Sigmoid colon (tissue), 7 donors: Measurements from ENCODE around the gene CLBA1. TPM values are rescaled to one million over a fixed set of nuclear protein-coding genes. Genes with fewer than 3 reads are reported as not detected.
A peak's percentile ranks its signal among the peaks of the same experiment; 100 is the strongest.
"Not testable (repeated sequence)": the region's sequence is repeated elsewhere in the genome, so short reads cannot be mapped to it uniquely, and the experiment has no call there.

Experiments used
- DNase-seq: peaks from one replicate; pipeline ENCODE4 v3.0.0-alpha.2; 2019
- H3K27ac ChIP-seq, 4 donors: fragments of 200-600 bp; sonication (generic); one replicate each; pipeline ENCODE4 v1.5.1; 2016 to 2019; ENCODE audit warnings: mild to moderate bottlenecking in 1 of 4
- H3K27me3 ChIP-seq, 3 donors: fragments of 200-600 bp; sonication (generic); one replicate each; pipeline ENCODE4 v1.5.1; 2019; ENCODE audit warnings: mild to moderate bottlenecking in 1 of 3
- H3K36me3 ChIP-seq, 4 donors: fragments of 200-600 bp; sonication (generic); one replicate each; pipeline ENCODE4 v1.5.1; 2016 to 2019
- H3K4me1 ChIP-seq, 4 donors: fragments of 200-600 bp; sonication (generic); one replicate each; pipeline ENCODE4 v1.5.1; 2017 to 2019
- H3K4me3 ChIP-seq, 4 donors: fragments of 200-600 bp; sonication (generic); one replicate each; pipeline ENCODE4 v1.5.1; 2017 to 2019; ENCODE audit warnings: mild to moderate bottlenecking in 2 of 4, moderate library complexity in 1 of 4
- H3K9me3 ChIP-seq, 4 donors: fragments of 200-600 bp in 3 of 4; sonication (generic) in 3 of 4; one replicate each; pipeline versions ENCODE4 v1.5.1 to v1.6.1; 2013 to 2019
- EP300 ChIP-seq, 4 donors: sonication (generic); formaldehyde crosslinking; IDR thresholded peaks; one replicate each; pipeline ENCODE4 v1.6.1; 2017; ENCODE audit warnings: antibody characterized with exemption in 4 of 4
- POLR2A ChIP-seq, 2 donors: fragments of 450-650 bp; IDR thresholded peaks; one replicate each; pipeline ENCODE4 v1.6.1; 2016; ENCODE audit warnings: antibody characterized with exemption in 2 of 2, mild to moderate bottlenecking in 2 of 2, moderate library complexity in 2 of 2
- POLR2AphosphoS5 ChIP-seq, 4 donors: sonication (generic); formaldehyde crosslinking; IDR thresholded peaks; one replicate each; pipeline ENCODE4 v1.6.1; 2017; ENCODE audit warnings: antibody characterized with exemption in 4 of 4
- WGBS, 2 donors: extraction: QIAGEN DNeasy Blood & Tissue Kit; methylation state at CpG; one replicate each; pipeline ENCODE4 v1.1.7; 2013; 5-methylcytosine and 5-hydroxymethylcytosine counted together
- intact Hi-C: fragments of 100-400 bp; cut with DNase I; formaldehyde crosslinking; loops from one replicate; pipeline ENCODE4 v1.15.1; 2023
- polyA plus RNA-seq, 3 donors: library from polyadenylated mRNA; stranded (reverse); fragments of 200-250 nt; gene quantifications; one replicate each; pipeline ENCODE4 v1.2.3, GENCODE V29; 2013
- total RNA-seq, 4 donors: library from RNA; depleted of rRNA; stranded (reverse); fragments of >200 nt; gene quantifications; one replicate each; pipeline ENCODE4 v1.1.0, GENCODE V29; 2016
- TF ChIP-seq, protein P1 (sequence below), 4 experiments: fragments of 450-650 bp in 3 of 4; fragments of 200-600 bp in 1 of 4; IDR thresholded peaks; one replicate each; pipeline ENCODE4 v1.5.1; 2016 to 2019; ENCODE audit warnings: antibody characterized with exemption in 4 of 4, mild to moderate bottlenecking in 3 of 4, moderate library complexity in 2 of 4
- donor health status: healthy with polysubstance abuse.
- donor health status: Bipolar disorder and iron deficiency.
- donor health status: healthy.

CLBA1 gene
- total and polyA plus RNA-seq, 7 donors: 2.8 to 8.4 (median 3.3) TPM

DNA sequence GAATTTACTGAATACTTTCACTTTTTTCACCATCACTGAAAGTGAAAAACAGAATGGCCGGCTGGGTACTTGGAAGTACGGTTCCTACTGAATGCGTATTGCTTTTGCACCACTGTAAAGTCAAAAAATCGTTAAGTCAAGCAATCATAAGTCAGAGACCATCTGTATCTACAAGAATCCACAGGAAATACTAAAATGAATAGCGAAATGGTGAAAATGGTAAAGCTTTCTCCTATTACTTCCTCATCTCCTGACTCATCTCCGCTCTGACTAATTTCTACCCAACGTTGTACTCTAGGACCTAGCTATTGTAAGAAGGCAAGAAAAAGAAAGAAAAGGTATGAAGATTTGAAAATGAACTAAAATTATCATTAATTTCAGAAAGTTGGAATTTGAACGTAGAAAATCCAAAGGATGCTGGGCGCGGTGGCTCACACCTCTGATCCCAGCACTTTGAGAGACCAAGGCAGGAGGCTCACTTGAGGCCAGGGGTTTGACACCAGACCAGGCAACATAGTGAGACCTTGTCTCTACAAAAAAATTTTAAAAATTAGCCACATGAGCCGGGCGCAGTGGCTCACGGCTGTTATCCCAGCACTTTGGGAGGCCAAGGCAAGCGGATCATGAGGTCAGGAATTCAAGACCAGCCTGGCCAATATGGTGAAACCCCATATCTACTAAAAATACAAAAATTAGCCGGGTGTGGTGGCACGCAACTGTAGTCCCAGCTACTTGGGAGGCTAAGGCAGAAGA is 40.6 kb downstream of the CLBA1 start:
- WGBS, 2 donors: 87 to 91% methylated on average over 16 of the region's 16 CpGs
- no peaks in the 10 kb centered on the region for H3K36me3 ChIP-seq
- no peak for DNase-seq
- no peaks in the 10 kb centered on the region for H3K9me3 ChIP-seq
- no peak overlapping the region for H3K4me3 ChIP-seq
- no peak overlapping the region for H3K27ac ChIP-seq
- H3K27me3 ChIP-seq: no peaks in the 10 kb centered on the region
- intact Hi-C loops: no loop called here
- peaks cover 0 to 31% (median 11%) of the 10 kb centered on the region in 4 donors for H3K4me1 ChIP-seq
- TF ChIP-seq, protein P1, sequence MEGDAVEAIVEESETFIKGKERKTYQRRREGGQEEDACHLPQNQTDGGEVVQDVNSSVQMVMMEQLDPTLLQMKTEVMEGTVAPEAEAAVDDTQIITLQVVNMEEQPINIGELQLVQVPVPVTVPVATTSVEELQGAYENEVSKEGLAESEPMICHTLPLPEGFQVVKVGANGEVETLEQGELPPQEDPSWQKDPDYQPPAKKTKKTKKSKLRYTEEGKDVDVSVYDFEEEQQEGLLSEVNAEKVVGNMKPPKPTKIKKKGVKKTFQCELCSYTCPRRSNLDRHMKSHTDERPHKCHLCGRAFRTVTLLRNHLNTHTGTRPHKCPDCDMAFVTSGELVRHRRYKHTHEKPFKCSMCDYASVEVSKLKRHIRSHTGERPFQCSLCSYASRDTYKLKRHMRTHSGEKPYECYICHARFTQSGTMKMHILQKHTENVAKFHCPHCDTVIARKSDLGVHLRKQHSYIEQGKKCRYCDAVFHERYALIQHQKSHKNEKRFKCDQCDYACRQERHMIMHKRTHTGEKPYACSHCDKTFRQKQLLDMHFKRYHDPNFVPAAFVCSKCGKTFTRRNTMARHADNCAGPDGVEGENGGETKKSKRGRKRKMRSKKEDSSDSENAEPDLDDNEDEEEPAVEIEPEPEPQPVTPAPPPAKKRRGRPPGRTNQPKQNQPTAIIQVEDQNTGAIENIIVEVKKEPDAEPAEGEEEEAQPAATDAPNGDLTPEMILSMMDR (IDR thresholded peaks at IDR 0.05): no peak
- TF ChIP-seq EP300 (IDR thresholded peaks at IDR 0.05) (no peak), POLR2AphosphoS5 (IDR thresholded peaks at IDR 0.05) (no peak), POLR2A (IDR thresholded peaks at IDR 0.05) (no peak)

DNA sequence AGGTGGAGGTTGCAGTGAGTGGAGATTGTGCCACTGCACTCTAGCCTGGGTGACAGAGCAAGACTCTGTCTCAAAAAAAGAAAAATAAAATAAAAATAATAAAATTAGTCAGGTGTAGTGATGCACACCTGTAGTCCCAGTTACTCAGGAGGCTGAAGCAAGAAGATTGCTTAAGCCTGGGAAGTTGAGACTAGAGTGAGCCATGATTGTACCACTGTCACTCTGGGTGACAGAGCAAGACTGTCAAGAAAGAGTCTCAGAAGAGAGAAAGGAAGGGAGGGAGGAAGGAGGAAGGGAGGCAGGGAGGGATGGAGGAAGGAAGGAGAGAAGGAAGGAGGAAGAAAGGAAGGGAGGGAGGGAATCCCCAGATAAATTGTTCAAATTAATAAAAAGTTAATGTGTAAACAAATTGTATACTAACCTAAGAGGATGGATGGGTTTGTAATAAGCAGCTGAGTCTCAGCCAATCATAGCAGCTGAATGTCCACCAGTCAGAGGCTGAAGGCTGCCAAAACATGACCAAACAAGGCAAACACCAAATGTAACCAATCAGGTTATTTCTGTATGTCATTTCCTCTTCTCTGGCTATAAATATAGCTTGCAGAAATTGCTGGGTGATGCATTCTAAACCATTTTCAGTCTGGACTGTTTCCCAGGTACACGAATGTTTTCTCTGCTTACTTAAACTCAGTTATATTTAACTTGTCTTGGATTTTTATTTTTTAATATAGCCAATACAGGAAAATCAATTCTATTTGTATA is 41.4 kb downstream of the CLBA1 start:
- intact Hi-C loops: no loop called here
- Histone ChIP-seq H3K27ac (peak overlapping the region in 2 of 4 donors; percentile 44 to 74), H3K4me1 (peaks cover 0 to 27% (median 6%) of the 10 kb centered on the region in 4 donors)

DNA sequence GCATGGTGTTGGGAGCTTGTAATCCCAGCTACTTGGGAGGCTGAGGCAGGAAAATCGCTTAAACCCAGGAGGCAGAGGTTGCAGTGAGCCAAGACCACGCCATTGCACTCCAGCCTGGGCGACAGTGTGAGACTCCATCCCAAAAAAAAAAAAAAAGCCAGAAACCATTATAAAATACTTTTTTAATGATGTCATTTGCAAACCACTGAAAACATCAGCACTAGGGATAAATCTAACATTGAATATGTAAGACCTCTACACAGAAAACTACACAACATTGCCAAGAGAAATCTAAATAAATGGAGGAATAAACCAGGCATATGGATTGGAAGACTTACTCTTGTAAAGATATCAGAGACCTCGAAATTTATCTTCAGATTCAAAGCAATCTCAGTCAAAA is 42.1 kb downstream of the CLBA1 start:
- Histone ChIP-seq H3K4me1 (peaks cover 0 to 23% (median 2%) of the 10 kb centered on the region in 4 donors), H3K27ac (peak overlapping the region in 2 of 4 donors; percentile 44 to 74)
- H3K4me3 ChIP-seq, DNase-seq, H3K36me3 ChIP-seq, intact Hi-C loops, H3K9me3 ChIP-seq, H3K27me3 ChIP-seq: not testable (repeated sequence)
- WGBS, 2 donors: 79 to 83% methylated on average over 4 of the region's 4 CpGs

More for the DNA sequence above, 41.4 kb downstream of the CLBA1 start:
- TF ChIP-seq EP300 (IDR thresholded peaks at IDR 0.05) (no peak), POLR2A (IDR thresholded peaks at IDR 0.05) (no peak)
- TF ChIP-seq, protein P1 (IDR thresholded peaks at IDR 0.05): no peak
- Histone ChIP-seq H3K4me3 (no peak overlapping the region), H3K9me3 (no peaks in the 10 kb centered on the region), H3K36me3 (no peaks in the 10 kb centered on the region), H3K27me3 (no peaks in the 10 kb centered on the region)
- no peak for DNase-seq
- WGBS, 2 donors: 32 to 45% methylated on average over 1 of the region's 1 CpG

DNA sequence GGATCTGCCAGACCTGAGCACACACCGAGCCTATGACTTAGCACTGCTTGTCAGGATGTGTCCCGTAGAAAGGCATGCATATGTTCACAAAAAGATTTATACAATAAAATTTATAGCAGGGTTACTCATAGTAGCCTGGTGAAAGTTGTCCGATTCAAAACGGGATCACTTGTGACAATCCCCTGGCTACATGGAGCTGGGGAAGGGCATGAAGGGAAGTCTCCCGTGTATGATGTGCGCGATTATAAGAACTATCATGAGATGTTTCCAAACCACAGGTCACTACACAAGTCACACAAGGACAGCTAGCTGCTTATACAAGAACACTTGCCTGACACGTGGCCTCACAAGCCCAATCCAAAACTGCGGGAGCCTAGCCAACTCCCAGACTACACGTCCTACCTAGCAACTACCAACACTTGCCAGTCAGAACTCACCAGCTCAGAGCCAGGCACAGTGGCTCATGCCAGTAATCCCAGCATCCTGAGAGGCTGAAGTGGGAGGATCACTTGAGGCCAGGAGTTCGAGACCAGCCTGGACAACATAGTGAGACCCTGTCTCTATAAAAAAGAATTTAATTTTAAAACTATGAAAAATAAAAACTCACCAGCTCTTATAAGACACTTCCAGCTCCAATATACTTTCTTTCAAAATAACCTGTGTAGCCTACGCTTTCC is 42.8 kb downstream of the CLBA1 start:
- WGBS, 2 donors: 83 to 86% methylated on average over 12 of the region's 12 CpGs
- Histone ChIP-seq H3K9me3 (no peaks in the 10 kb centered on the region), H3K4me1 (peaks cover 0 to 23% (median 3%) of the 10 kb centered on the region in 4 donors), H3K27ac (peak overlapping the region in 2 of 4 donors; percentile 44 to 74), H3K27me3 (peaks cover 0 to 1% (median 0%) of the 10 kb centered on the region in 3 donors), H3K36me3 (no peaks in the 10 kb centered on the region), H3K4me3 (no peak overlapping the region)
- DNase-seq: no peak
- intact Hi-C loops: no loop called here
- TF ChIP-seq EP300 (IDR thresholded peaks at IDR 0.05): no peak
- peak in 1 of 4 donors; percentile 59 for TF ChIP-seq POLR2AphosphoS5 (IDR thresholded peaks at IDR 0.05)

DNA sequence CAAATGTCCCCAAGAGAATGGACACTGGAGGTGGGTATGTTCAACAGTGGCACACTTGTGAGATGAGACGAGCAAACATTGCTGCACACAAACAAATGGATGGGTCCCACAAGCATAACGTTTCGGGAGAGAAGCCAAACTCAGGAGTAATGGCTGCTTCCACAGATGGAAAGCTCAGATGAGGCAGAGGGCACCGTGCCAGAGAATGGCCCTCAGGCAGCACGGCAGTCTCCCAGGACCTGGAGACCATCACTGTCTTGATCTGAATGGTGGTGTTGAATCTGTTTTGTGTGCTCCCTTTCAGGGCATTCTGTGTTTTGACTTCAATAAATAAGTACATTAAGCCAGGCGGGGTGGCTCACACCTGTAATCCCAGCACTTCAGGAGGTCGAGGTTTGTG is 43.8 kb downstream of the CLBA1 start:
- Histone ChIP-seq H3K4me3 (no peak overlapping the region), H3K9me3 (no peaks in the 10 kb centered on the region), H3K4me1 (peaks cover 0 to 23% (median 5%) of the 10 kb centered on the region in 4 donors), H3K36me3 (no peaks in the 10 kb centered on the region), H3K27me3 (peaks cover 0 to 9% (median 3%) of the 10 kb centered on the region in 3 donors), H3K27ac (peak overlapping the region in 1 of 4 donors; percentile 74)
- no peak for TF ChIP-seq EP300 (IDR thresholded peaks at IDR 0.05)
- TF ChIP-seq POLR2A (IDR thresholded peaks at IDR 0.05): no peak
- TF ChIP-seq, protein P1 (IDR thresholded peaks at IDR 0.05): no peak
- peak in 1 of 4 donors; percentile 50 for TF ChIP-seq POLR2AphosphoS5 (IDR thresholded peaks at IDR 0.05)
- no peak for DNase-seq
- intact Hi-C loops: no loop called here
- 78 to 89% methylated on average over 7 of the region's 7 CpGs for WGBS, 2 donors
